OCI-LY3 (cell line): ENCODE data around the gene NELL1.

Experiments used
- CTCF ChIP-seq: fragments of 200-600, 300-600 bp; sonication (generic); IDR thresholded peaks from 2 replicates; pipeline ENCODE4 v1.5.1; 2014; ENCODE audit warnings: antibody characterized with exemption, low read length, low read depth
- EZH2phosphoT487 ChIP-seq: fragments of 200-600 bp; shearing (Covaris generic); IDR thresholded peaks from 2 replicates; pipeline ENCODE4 v1.6.1; 2018; ENCODE audit warnings: antibody characterized with exemption, mixed run types, low read depth

GRCh38 chr11:21543901-21544300, 874.5 kb downstream of the NELL1 start:
- TF ChIP-seq CTCF: no peak
- no peak for TF ChIP-seq EZH2phosphoT487
